ENCODE measurements around the gene DNHD1.

- TF ChIP-seq CTCF (IDR thresholded peaks at IDR 0.05 in 4 of 5, conservative IDR thresholded peaks at IDR 0.05 in 1 of 5): no peak
- no peak for TF ChIP-seq POLR2A (IDR thresholded peaks at IDR 0.05)
Measured at GRCh38 chr11:6448574-6448973, 48.5 kb upstream of the DNHD1 start.
